ENCODE results near the gene PDZRN3. TPM values are rescaled to one million over a fixed set of nuclear protein-coding genes. Genes with fewer than 3 reads are reported as not detected.

Gene PDZRN3
- total and polyA plus RNA-seq, 2 donors from 2014 or later, result 9.5 to 13.2 TPM

DNA sequence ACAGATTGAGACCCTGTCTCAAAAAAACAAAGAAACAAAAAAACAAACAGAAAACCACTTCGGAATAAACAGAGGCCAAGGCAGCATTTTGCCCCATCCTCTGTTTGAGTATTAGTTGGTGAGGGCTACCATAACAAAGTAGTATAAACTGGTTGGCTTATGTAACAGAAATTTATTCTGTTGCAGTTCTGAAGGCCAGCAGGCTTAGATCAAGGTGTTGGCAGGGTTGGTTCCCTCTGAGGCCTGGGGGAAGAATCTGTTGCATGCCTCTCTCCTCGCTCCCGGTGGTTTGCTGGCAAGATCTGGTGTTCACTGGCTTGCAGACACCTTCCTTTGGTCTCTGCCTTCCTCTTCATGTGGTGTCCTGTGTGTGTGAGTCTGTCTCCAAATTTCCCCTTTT lies 261.6 kb downstream of the PDZRN3 start:
- intact Hi-C loops (cut with DNase I), result no loop called here
- FAIRE-seq, result no peak
- no peak overlapping the region for H3K27ac ChIP-seq (ENCODE audit: low read depth in 2 of 2, low read length in 2 of 2)

DNA sequence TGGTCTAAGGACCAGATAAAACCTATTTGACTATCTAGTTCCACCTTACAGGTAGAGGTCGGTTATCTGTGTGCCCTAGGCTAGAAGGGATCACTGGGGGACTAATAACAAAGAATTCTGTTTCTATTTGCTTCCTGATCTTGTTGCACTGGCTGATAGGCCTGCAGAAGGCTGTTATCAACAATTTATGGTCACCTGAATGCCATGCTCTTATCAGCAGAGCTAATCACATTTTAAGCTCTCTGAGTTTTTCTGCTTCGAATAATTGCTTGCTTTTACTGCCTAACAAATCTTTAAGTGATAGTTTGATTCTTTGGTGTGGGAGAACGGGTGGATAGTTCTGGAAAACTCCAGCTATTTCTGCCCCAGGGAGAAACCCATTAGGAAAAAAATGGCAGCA lies 263.1 kb downstream of the PDZRN3 start:
- FAIRE-seq (no peak), DNase-seq (peak in 1 of 5 donors; percentile 10)
- no peaks in the 10 kb centered on the region for H3K4me1 ChIP-seq (ENCODE audit: control insufficient read depth in 2 of 3, insufficient read depth in 2 of 3, low read depth in 1 of 3, low read length in 3 of 3)
- TF ChIP-seq, protein P1, sequence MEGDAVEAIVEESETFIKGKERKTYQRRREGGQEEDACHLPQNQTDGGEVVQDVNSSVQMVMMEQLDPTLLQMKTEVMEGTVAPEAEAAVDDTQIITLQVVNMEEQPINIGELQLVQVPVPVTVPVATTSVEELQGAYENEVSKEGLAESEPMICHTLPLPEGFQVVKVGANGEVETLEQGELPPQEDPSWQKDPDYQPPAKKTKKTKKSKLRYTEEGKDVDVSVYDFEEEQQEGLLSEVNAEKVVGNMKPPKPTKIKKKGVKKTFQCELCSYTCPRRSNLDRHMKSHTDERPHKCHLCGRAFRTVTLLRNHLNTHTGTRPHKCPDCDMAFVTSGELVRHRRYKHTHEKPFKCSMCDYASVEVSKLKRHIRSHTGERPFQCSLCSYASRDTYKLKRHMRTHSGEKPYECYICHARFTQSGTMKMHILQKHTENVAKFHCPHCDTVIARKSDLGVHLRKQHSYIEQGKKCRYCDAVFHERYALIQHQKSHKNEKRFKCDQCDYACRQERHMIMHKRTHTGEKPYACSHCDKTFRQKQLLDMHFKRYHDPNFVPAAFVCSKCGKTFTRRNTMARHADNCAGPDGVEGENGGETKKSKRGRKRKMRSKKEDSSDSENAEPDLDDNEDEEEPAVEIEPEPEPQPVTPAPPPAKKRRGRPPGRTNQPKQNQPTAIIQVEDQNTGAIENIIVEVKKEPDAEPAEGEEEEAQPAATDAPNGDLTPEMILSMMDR (IDR thresholded peaks at IDR 0.05; ENCODE audit: borderline replicate concordance, extremely low read depth, insufficient read depth), result no peak
- no peak overlapping the region for H3K9ac ChIP-seq (ENCODE audit: low read length in 3 of 3)
- no peaks in the 10 kb centered on the region for H3K9me3 ChIP-seq (ENCODE audit: control insufficient read depth in 2 of 3, insufficient read depth in 1 of 3, low read length in 3 of 3)
- no peak overlapping the region for H3K4me3 ChIP-seq (ENCODE audit: low read length in 3 of 3)
- no peaks in the 10 kb centered on the region for H3K27me3 ChIP-seq (ENCODE audit: control insufficient read depth, insufficient read depth, low read length)
- H3K27ac ChIP-seq (ENCODE audit: low read depth in 2 of 2, low read length in 2 of 2), result no peak overlapping the region
- intact Hi-C loops (cut with DNase I), result no loop called here
- no peaks in the 10 kb centered on the region for H3K36me3 ChIP-seq (ENCODE audit: control insufficient read depth in 2 of 3, insufficient read depth in 3 of 3, low read length in 3 of 3)

More for the DNA sequence above, 261.6 kb downstream of the PDZRN3 start:
- no peaks in the 10 kb centered on the region for H3K36me3 ChIP-seq (ENCODE audit: control insufficient read depth in 2 of 3, insufficient read depth in 3 of 3, low read length in 3 of 3)
- H3K4me1 ChIP-seq (ENCODE audit: control insufficient read depth in 2 of 3, insufficient read depth in 2 of 3, low read depth in 1 of 3, low read length in 3 of 3), result no peaks in the 10 kb centered on the region
- TF ChIP-seq, protein P1 (IDR thresholded peaks at IDR 0.05; ENCODE audit: borderline replicate concordance, extremely low read depth, insufficient read depth), result no peak
- H3K4me3 ChIP-seq (ENCODE audit: low read length in 3 of 3), result no peak overlapping the region
- H3K27me3 ChIP-seq (ENCODE audit: control insufficient read depth, insufficient read depth, low read length), result no peaks in the 10 kb centered on the region
- H3K9ac ChIP-seq (ENCODE audit: low read length in 3 of 3), result no peak overlapping the region
- DNase-seq, result no peak
- no peaks in the 10 kb centered on the region for H3K9me3 ChIP-seq (ENCODE audit: control insufficient read depth in 2 of 3, insufficient read depth in 1 of 3, low read length in 3 of 3)

DNA sequence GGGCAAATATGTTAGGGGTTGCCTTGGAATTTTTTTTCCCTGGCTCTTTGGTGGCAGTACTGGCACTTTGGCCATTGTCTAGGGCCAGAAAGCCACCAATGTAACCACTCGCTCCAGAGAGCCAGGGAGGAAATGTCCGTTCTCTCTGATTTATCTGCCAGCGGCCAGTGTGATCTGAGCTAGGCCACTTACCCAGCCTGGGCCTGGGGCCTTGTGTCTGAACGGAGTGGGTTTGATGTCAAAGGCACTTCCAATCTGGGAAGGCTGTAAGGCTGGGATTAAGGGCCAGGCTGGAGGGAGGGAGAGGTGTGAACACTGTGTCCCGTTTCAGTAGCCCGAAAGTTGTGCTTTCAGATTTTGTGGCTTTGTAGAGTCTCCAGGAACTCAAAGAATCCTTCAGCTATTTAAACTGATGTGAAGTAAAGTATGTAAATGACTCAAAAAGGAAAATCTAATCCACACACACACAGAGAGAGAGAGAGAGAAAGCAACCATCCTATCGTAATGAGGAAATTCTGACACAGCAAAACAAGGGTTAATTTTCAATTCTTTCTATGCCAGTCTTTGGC lies 271.0 kb downstream of the PDZRN3 start:
- no peak overlapping the region for H3K4me3 ChIP-seq (ENCODE audit: low read length in 3 of 3)
- H3K9ac ChIP-seq (ENCODE audit: low read length in 3 of 3), result no peak overlapping the region
- FAIRE-seq, result no peak
- intact Hi-C loops (cut with DNase I), result no loop called here
- no peaks in the 10 kb centered on the region for H3K36me3 ChIP-seq (ENCODE audit: control insufficient read depth in 2 of 3, insufficient read depth in 3 of 3, low read length in 3 of 3)
- H3K27ac ChIP-seq (ENCODE audit: low read depth in 2 of 2, low read length in 2 of 2), result no peak overlapping the region
- TF ChIP-seq, protein P1 (IDR thresholded peaks at IDR 0.05; ENCODE audit: borderline replicate concordance, extremely low read depth, insufficient read depth), result no peak
- DNase-seq, result peak in 2 of 5 donors; percentile 28 to 48
- no peaks in the 10 kb centered on the region for H3K27me3 ChIP-seq (ENCODE audit: control insufficient read depth, insufficient read depth, low read length)
- H3K9me3 ChIP-seq (ENCODE audit: control insufficient read depth in 2 of 3, insufficient read depth in 1 of 3, low read length in 3 of 3), result no peaks in the 10 kb centered on the region
- no peaks in the 10 kb centered on the region for H3K4me1 ChIP-seq (ENCODE audit: control insufficient read depth in 2 of 3, insufficient read depth in 2 of 3, low read depth in 1 of 3, low read length in 3 of 3)
